IPS-18a (cell line): ENCODE measurements around the gene IL22RA1.

Source experiments
- H3K27ac ChIP-seq: one replicate; pipeline ENCODE4 v1.5.1; 2013; ENCODE audit warnings: low read length
- H3K27me3 ChIP-seq: one replicate; pipeline ENCODE4 v1.6.1; 2013; ENCODE audit warnings: mild to moderate bottlenecking, low read length; ENCODE audit not compliant: control insufficient read depth, insufficient read depth
- H3K36me3 ChIP-seq: one replicate; pipeline ENCODE4 v1.6.1; 2013; ENCODE audit warnings: low read depth, low read length; ENCODE audit not compliant: control insufficient read depth
- H3K4me1 ChIP-seq: one replicate; pipeline ENCODE4 v1.6.1; 2013; ENCODE audit warnings: low read depth, low read length; ENCODE audit not compliant: control insufficient read depth
- H3K4me3 ChIP-seq: one replicate; pipeline ENCODE4 v1.5.1; 2013; ENCODE audit warnings: low read length
- H3K9ac ChIP-seq: one replicate; pipeline ENCODE4 v1.6.1; 2013; ENCODE audit warnings: mild to moderate bottlenecking, low read length, moderate library complexity
- H3K9me3 ChIP-seq: one replicate; pipeline ENCODE4 v1.6.1; 2013; ENCODE audit warnings: low read depth, low read length; ENCODE audit not compliant: control insufficient read depth

IL22RA1 gene

DNA sequence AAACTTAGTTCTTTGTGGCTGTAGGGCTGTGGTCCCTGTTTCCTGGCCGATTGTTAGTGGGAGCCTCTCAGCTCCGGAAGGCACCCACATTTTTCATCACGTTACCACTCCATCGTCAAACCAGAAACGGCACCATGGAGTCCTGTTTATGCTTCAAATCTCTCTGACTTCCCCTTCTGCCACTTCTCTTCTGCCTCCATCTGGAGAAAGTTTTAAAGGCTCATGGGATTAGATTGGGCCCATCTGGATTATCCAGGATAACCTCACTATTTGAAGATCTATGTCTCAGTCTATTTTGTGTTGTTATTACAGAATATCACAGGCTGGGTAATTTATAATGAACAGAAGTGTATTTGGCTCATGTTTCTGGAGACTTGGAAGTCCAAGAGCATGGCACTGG is 19.3 kb upstream of the IL22RA1 start:
- no peaks in the 10 kb centered on the region for H3K4me1 ChIP-seq
- H3K27me3 ChIP-seq: no peaks in the 10 kb centered on the region
- no peak overlapping the region for H3K27ac ChIP-seq
- no peak overlapping the region for H3K4me3 ChIP-seq
- no peaks in the 10 kb centered on the region for H3K9me3 ChIP-seq
- no peak overlapping the region for H3K9ac ChIP-seq
- H3K36me3 ChIP-seq: peaks cover 21% of the 10 kb centered on the region

DNA sequence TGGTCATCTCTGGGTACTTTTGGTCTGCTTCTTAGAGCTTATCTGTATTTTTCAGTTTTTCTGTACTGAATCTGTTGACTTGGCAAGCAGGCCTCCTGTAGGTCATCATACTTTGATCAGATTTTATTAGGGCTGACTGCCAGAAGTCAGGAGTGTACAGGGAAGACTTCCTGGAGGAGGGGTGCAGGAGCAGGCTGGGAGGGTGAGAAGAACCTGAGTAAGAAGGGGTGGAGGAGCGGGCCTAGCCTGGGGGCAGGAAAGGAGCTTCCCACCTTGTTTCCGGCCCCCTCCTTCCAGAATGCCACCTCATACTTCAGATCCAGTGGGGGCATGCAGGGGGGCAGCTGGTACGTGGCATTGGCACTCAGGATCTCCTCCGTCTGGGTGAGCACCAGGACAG is 18.3 kb upstream of the IL22RA1 start:
- no peaks in the 10 kb centered on the region for H3K9me3 ChIP-seq
- no peaks in the 10 kb centered on the region for H3K27me3 ChIP-seq
- H3K36me3 ChIP-seq: peaks cover 27% of the 10 kb centered on the region
- no peak overlapping the region for H3K4me3 ChIP-seq
- no peak overlapping the region for H3K9ac ChIP-seq
- no peaks in the 10 kb centered on the region for H3K4me1 ChIP-seq
- no peak overlapping the region for H3K27ac ChIP-seq

DNA sequence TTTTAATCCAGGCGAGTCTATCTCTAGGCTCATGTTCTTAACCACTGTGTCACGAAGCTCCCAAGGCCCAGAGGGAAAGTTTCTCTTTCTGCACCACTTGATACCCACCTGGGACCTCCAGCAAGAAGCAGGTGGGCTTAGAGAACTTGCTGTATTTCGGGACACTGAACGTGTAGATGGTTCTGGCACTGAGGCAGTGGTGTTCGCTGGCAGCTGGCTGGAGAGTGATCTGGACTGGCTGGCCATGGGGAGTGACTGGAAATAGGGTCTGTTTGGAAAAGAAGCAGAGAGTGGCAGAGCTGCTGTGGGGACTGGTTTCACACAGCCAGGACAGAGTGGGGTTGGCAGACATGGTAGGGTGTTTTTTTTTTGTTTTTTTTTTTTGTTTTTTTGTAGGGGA is 16.4 kb upstream of the IL22RA1 start:
- Histone ChIP-seq H3K27ac (no peak overlapping the region), H3K4me1 (peaks cover 5% of the 10 kb centered on the region), H3K4me3 (no peak overlapping the region), H3K36me3 (peaks cover 19% of the 10 kb centered on the region), H3K9ac (no peak overlapping the region), H3K9me3 (no peaks in the 10 kb centered on the region), H3K27me3 (no peaks in the 10 kb centered on the region)

DNA sequence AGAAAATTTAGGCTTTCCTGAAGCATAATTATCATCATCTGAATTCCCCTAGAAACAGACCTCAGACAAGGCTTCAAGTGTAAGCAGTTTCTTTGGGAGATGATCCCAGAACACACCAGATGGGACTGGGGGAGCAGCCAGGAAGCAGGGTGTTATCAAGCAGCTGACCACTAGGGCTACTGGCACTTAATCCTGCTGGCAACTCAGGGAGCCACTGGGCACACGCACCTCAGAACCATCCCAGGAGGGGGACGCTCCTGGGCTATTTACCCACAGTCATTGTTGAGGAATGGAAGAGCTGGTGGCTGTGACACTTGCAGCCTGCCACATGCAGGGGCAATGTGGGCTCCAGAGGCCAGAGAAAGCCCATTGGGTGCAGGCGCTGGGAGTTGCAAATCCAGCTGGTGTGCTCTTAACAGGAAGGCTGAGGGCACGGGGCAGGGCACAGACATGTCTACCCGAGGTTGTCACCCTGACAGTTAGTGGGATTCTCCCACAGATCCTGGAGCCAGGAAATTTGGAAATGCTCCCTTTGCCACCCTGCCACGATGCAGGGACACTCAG is 15.1 kb upstream of the IL22RA1 start:
- no peak overlapping the region for H3K9ac ChIP-seq
- no peaks in the 10 kb centered on the region for H3K9me3 ChIP-seq

DNA sequence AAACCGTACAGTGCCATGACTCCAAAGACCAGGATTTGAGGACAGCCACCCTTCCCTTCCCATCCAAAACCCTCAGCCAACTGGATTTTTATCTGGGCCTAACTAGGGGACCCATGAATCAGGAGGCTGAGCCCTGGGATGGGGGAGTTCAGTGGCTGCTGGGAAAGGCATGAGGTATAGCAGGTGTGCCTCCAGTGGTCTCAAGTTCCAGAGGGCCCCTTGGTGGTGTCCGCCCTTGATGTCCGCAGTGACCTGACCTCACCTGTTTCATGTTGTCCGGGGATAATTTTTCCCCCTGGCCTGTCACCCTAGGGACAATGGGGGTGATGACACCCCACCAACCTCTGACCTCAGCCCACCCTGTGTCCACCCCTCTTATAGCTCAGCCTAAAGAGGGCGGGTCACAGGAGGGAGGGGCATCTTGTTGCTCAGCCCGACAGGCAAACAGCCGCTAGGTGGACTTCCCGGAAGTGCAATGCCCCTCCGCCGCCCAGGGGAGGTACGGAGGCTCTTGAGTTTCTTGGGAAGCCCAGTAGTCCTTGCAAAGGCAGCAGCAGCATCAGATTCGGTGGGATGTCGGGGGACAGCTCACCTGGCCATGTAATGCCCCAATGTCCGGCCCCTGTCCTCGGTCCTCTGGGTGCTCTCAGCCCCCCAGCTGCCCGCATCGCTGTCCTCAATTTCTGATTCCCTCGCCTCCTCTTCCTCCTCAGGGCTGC is 13.8 kb upstream of the IL22RA1 start:
- no peak overlapping the region for H3K4me3 ChIP-seq
- no peaks in the 10 kb centered on the region for H3K27me3 ChIP-seq
- H3K36me3 ChIP-seq: peaks cover 16% of the 10 kb centered on the region
- no peak overlapping the region for H3K27ac ChIP-seq
- no peaks in the 10 kb centered on the region for H3K9me3 ChIP-seq
- H3K9ac ChIP-seq: no peak overlapping the region
- H3K4me1 ChIP-seq: peaks cover 9% of the 10 kb centered on the region

More for the DNA sequence above, 15.1 kb upstream of the IL22RA1 start:
- Histone ChIP-seq H3K4me1 (peaks cover 7% of the 10 kb centered on the region), H3K27ac (no peak overlapping the region), H3K4me3 (no peak overlapping the region), H3K27me3 (no peaks in the 10 kb centered on the region), H3K36me3 (peaks cover 19% of the 10 kb centered on the region)

DNA sequence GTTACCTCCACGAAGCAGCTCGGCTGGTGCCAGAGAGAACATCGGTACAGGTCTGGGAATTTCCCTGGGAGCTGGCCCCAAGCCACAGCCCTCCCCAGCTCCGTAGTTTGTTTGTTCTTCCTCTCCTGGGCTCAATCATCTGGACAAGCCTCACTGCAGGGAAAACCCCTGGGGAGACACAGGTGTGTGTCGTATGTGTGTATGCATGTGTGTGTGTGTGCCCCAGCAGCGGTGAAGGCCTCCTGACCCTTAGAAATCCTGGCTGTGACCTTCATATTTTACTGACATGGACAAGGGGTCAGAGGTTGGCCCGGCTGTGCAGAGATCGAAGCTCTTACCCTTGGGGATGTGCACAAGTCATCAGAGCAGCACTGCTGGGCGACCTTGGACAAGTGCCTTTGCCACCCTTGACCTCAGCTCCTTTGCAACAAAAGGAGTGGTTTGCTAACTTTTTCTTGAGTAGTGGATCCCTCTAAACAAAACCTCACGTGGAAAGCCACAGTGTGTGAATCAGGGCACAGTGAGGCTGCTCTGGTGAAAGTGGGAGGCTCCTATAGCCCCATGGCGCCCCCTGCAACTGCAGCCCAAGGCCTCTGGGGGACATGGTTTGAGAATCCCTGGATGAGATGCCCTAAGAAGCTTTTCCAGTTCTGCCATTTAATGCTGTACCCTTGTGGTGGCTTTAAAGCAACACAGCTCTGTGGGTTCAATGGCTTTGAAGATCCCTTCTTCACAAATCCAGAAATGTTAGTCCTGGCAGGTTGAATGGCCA is 12.3 kb upstream of the IL22RA1 start:
- H3K4me3 ChIP-seq: no peak overlapping the region
- no peak overlapping the region for H3K9ac ChIP-seq
- H3K27me3 ChIP-seq: no peaks in the 10 kb centered on the region
- H3K27ac ChIP-seq: no peak overlapping the region
- peaks cover 16% of the 10 kb centered on the region for H3K36me3 ChIP-seq
- no peaks in the 10 kb centered on the region for H3K9me3 ChIP-seq
- H3K4me1 ChIP-seq: peaks cover 20% of the 10 kb centered on the region

DNA sequence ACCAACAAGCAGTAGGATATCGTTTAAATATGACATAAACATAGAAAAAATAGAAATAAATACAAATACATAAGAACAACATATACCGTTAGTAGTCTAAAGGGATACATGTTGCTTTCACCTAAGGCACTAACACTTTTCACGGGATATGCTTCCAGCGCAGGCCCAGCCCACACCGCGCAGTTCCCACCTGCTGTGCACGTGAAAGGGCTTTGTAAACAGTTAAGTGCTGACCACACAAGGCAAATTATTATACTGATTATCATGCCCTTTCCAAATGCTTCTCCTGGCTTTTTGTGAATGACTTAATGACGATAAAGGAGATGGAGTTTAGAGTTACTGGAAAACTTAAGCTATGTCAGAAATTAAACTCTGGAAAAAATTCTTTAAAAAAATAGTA is 11.3 kb upstream of the IL22RA1 start:
- Histone ChIP-seq H3K27me3 (no peaks in the 10 kb centered on the region), H3K9ac (no peak overlapping the region), H3K4me1 (peaks cover 25% of the 10 kb centered on the region), H3K9me3 (no peaks in the 10 kb centered on the region), H3K36me3 (peaks cover 15% of the 10 kb centered on the region), H3K27ac (no peak overlapping the region), H3K4me3 (no peak overlapping the region)

DNA sequence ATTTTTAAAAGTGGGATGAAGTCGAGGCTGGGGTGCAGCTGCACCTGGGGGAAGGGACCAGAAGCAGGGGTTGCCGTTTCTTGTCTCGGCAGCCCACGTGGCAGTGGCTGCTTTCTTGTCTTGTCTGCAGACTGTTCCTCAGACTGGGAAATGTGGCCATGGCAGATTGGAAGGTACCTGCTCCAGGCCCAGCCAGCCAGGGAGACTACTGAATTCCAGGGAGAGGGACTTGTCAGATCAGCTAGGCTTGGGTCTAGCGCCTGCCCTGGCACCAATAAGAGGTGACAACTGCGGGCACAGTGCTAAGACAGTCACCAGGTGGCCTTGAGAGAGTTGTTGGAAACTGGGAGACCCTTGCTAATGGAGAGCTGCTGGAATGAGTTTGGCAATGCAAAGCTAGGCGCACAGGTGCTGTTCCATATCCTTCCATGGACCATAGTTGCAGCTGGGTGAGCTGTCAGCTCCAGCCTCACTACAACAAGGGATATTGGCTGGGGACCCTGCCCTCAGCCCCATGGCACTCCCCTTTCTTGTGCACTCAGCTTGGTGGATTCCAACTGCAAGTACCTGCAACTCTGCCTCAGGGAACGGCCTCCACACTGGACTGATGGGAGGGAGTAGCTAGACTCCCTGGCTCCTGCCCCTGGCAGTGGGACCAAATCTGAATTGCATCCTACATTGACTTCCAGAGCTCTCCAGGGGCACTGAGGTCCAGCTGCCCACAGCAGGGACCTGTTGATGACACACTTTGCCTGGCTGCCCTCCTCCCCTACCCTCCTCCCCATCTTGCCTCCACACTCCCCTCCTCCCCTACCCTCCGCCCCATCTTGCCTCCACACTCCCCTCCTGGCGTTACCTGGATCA is 9.9 kb upstream of the IL22RA1 start:
- no peaks in the 10 kb centered on the region for H3K9me3 ChIP-seq
- H3K27ac ChIP-seq: no peak overlapping the region
- H3K4me1 ChIP-seq: peaks cover 25% of the 10 kb centered on the region
- peaks cover 10% of the 10 kb centered on the region for H3K36me3 ChIP-seq
- H3K27me3 ChIP-seq: no peaks in the 10 kb centered on the region
- H3K9ac ChIP-seq: no peak overlapping the region
- no peak overlapping the region for H3K4me3 ChIP-seq

DNA sequence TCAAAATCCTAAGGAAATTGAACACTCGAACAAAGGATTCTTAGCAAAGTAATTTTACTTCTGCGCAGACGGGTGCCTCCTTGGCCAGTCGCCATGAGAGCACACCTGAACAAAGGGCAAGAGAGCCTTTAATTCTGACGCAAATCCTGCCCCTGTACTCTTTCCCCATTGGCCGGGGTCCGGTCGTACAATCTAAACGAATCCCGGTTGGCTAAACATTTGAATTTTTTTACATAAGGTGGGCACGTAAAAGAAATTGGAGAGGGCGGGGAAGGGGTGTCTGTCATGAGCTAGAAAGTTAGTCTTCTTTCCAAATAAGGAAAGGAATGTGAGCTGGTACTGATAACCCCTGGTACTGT is 8.2 kb upstream of the IL22RA1 start:
- no peaks in the 10 kb centered on the region for H3K9me3 ChIP-seq
- peak overlapping the region; percentile 98 for H3K27ac ChIP-seq
- peak overlapping the region; percentile 62 for H3K4me3 ChIP-seq
- peaks cover 25% of the 10 kb centered on the region for H3K4me1 ChIP-seq
- no peaks in the 10 kb centered on the region for H3K36me3 ChIP-seq
- peak overlapping the region; percentile 96 for H3K9ac ChIP-seq
- no peaks in the 10 kb centered on the region for H3K27me3 ChIP-seq

DNA sequence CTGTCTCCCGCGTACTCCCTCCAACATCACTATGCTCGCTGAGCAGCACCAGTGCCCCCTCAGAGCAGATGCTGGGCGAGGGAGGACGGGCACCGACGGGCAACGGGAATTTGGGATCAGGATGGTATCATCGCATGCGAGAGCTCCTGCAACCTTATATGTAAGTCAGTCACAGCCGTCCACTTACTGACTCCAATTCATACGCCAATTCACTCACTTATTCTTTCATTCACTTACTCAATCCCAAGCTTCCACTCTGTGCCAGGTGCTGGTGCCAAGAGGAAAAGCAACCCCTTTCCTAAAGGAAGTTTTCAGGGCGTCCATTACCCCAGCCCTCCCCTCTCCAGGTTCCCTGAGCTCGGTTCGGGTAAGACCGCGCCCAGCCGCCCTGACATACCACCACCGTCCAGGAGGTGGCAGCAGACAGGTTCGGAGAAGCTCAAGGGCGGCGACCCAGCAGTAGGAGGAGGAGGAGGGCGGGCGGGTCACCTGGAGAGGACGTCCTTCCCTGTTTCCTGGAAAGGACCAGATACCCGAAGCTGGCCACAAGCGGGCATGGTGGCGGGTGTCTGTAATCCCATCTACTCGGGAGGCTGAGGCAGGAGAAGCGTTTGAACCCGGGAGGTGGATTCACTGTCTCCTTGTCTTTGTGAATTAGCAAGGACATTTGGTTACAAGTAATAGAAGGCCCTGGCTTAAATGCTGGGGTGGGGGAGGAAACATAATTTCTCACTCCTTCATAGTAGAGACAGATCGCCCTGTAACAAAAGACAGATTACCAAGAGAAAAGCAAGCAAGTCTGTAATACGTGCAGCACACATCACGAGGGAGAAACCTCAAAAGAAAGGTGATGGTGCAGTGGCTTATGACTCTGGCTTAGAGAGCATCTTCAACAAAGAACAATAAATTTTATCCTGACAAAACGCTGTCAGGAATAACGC is 7.6 kb upstream of the IL22RA1 start:
- Histone ChIP-seq H3K36me3 (no peaks in the 10 kb centered on the region), H3K9ac (peak overlapping the region; percentile 96), H3K4me3 (peak overlapping the region; percentile 62), H3K4me1 (peaks cover 25% of the 10 kb centered on the region), H3K9me3 (no peaks in the 10 kb centered on the region), H3K27me3 (no peaks in the 10 kb centered on the region), H3K27ac (peak overlapping the region; percentile 98)
